Mesenchymal stem cell (in vitro differentiated cells and primary cell): ENCODE measurements around the gene EIF3J.

Experiments used
- DNase-seq: peaks from one replicate; pipeline ENCODE4 v3.0.0-alpha.2; 2013
- H2AFZ ChIP-seq: one replicate; pipeline ENCODE4 v1.6.1; 2013; ENCODE audit warnings: low read depth, mild to moderate bottlenecking, control low read depth, inconsistent platforms, low read length, moderate library complexity
- H2AK5ac ChIP-seq: 2 replicates; pipeline ENCODE4 v1.6.1; 2013; ENCODE audit warnings: low read length, moderate library complexity, mild to moderate bottlenecking, inconsistent platforms; ENCODE audit not compliant: severe bottlenecking
- H2BK120ac ChIP-seq: one replicate; pipeline ENCODE4 v1.6.1; 2013; ENCODE audit warnings: low read depth, mild to moderate bottlenecking, inconsistent platforms, low read length, moderate library complexity
- H2BK12ac ChIP-seq, 2 experiments: one replicate each; pipeline ENCODE4 v1.6.1; 2013; ENCODE audit warnings: inconsistent platforms in 2 of 2, low read length in 2 of 2, mild to moderate bottlenecking in 2 of 2, moderate library complexity in 2 of 2, control low read depth in 1 of 2
- H2BK15ac ChIP-seq: one replicate; pipeline ENCODE4 v1.6.1; 2013; ENCODE audit warnings: mild to moderate bottlenecking, low read depth, inconsistent platforms; ENCODE audit not compliant: poor library complexity, severe bottlenecking
- H2BK5ac ChIP-seq: 2 replicates; pipeline ENCODE4 v1.6.1; 2013; ENCODE audit warnings: low read depth, mild to moderate bottlenecking, low read length, control low read depth, inconsistent platforms; ENCODE audit not compliant: poor library complexity, severe bottlenecking
- H3K14ac ChIP-seq, 2 experiments: one replicate each; pipeline ENCODE4 v1.6.1; 2013; ENCODE audit warnings: inconsistent platforms in 2 of 2, low read length in 2 of 2, control low read depth in 1 of 2, mild to moderate bottlenecking in 1 of 2, moderate library complexity in 1 of 2
- H3K18ac ChIP-seq, 2 experiments: one replicate each; pipeline ENCODE4 v1.6.1; 2013; ENCODE audit warnings: inconsistent platforms in 2 of 2, low read length in 2 of 2, control low read depth in 1 of 2, low read depth in 1 of 2, mild to moderate bottlenecking in 1 of 2
- H3K23ac ChIP-seq, 2 experiments: one replicate each; pipeline ENCODE4 v1.6.1; 2013; ENCODE audit warnings: inconsistent platforms in 2 of 2, low read length in 2 of 2, mild to moderate bottlenecking in 2 of 2, moderate library complexity in 2 of 2, control low read depth in 1 of 2
- H3K27ac ChIP-seq: 2 replicates; pipeline ENCODE4 v1.5.1; 2013; ENCODE audit warnings: mild to moderate bottlenecking, moderate library complexity, low read length, control low read depth, inconsistent platforms; ENCODE audit not compliant: poor library complexity, severe bottlenecking
- H3K27me3 ChIP-seq, 2 experiments: 2 replicates each; pipeline versions ENCODE4 v1.6.1 to v1.7.0; 2013; ENCODE audit warnings: low read length in 2 of 2, mild to moderate bottlenecking in 2 of 2, moderate library complexity in 2 of 2, control low read depth in 1 of 2, inconsistent platforms in 1 of 2; ENCODE audit not compliant: control insufficient read depth in 1 of 2, insufficient read depth in 1 of 2
- H3K36me3 ChIP-seq, 2 experiments: 2 replicates each; pipeline versions ENCODE4 v1.6.1 to v1.7.0; 2013; ENCODE audit warnings: low read length in 2 of 2, control low read depth in 1 of 2, inconsistent platforms in 1 of 2, low read depth in 1 of 2, mild to moderate bottlenecking in 1 of 2; ENCODE audit not compliant: insufficient read depth in 2 of 2, control insufficient read depth in 1 of 2
- H3K4ac ChIP-seq, 2 experiments: one replicate each; pipeline ENCODE4 v1.6.1; 2013; ENCODE audit warnings: inconsistent platforms in 2 of 2, low read length in 2 of 2, mild to moderate bottlenecking in 2 of 2, moderate library complexity in 2 of 2, control low read depth in 1 of 2, low read depth in 1 of 2
- H3K4me1 ChIP-seq: 2 replicates; pipeline ENCODE4 v1.6.1; 2013; ENCODE audit warnings: low read depth, low read length, control low read depth; ENCODE audit not compliant: control insufficient read depth, insufficient read depth
- H3K4me2 ChIP-seq: 2 replicates; pipeline ENCODE4 v1.6.1; 2013; ENCODE audit warnings: low read length, mild to moderate bottlenecking, inconsistent platforms; ENCODE audit not compliant: poor library complexity, severe bottlenecking
- H3K4me3 ChIP-seq, 2 experiments: 2 replicates each; pipeline versions ENCODE4 v1.5.1 to v1.7.0; 2013; ENCODE audit warnings: low read length in 2 of 2, mild to moderate bottlenecking in 2 of 2, control low read depth in 1 of 2, low read depth in 1 of 2; ENCODE audit not compliant: insufficient read depth in 1 of 2
- H3K79me1 ChIP-seq: replicated peaks from 2 replicates; pipeline ENCODE4 v1.6.1; 2013; ENCODE audit warnings: mild to moderate bottlenecking, control low read depth, low read length, inconsistent platforms; ENCODE audit not compliant: poor library complexity, severe bottlenecking
- H3K9ac ChIP-seq: 2 replicates; pipeline ENCODE4 v1.7.0; 2013; ENCODE audit warnings: mild to moderate bottlenecking, low read length, moderate library complexity
- H3K9me3 ChIP-seq: 2 replicates; pipeline ENCODE4 v1.7.0; 2013; ENCODE audit warnings: mild to moderate bottlenecking, low read length; ENCODE audit not compliant: control insufficient read depth
- H4K8ac ChIP-seq: one replicate; pipeline ENCODE4 v1.6.1; 2013; ENCODE audit warnings: inconsistent platforms, mild to moderate bottlenecking, low read length, moderate library complexity
- H4K91ac ChIP-seq: one replicate; pipeline ENCODE4 v1.6.1; 2013; ENCODE audit warnings: mild to moderate bottlenecking, low read length, inconsistent platforms
- WGBS: methylation state at CpG from one replicate; pipeline ENCODE4 v1.1.7; 2013; ENCODE audit warnings: mixed read lengths; 5-methylcytosine and 5-hydroxymethylcytosine counted together

Gene EIF3J

GRCh38 chr15:44535092-44535491 is 1.9 kb upstream of the EIF3J start:
- Histone ChIP-seq H3K18ac (no peak overlapping the region), H2BK5ac (no peak overlapping the region), H4K8ac (no peak overlapping the region), H2AFZ (no peak overlapping the region), H3K36me3 (peaks cover 8 to 32% of the 10 kb centered on the region in 2 experiments), H3K27me3 (no peaks in the 10 kb centered on the region), H3K79me1 (peaks cover 10% of the 10 kb centered on the region), H3K9ac (peak overlapping the region; percentile 98), H3K4me2 (no peak overlapping the region), H3K4me3 (peak overlapping the region in 1 of 2 experiments; percentile 83), H2BK120ac (no peak overlapping the region), H4K91ac (no peak overlapping the region), H3K4me1 (peaks cover 8% of the 10 kb centered on the region), H3K9me3 (no peaks in the 10 kb centered on the region), H2AK5ac (no peak overlapping the region), H2BK12ac (no peak overlapping the region), H3K14ac (no peak overlapping the region), H2BK15ac (no peak overlapping the region), H3K23ac (no peak overlapping the region), H3K4ac (no peak overlapping the region), H3K27ac (no peak overlapping the region)
- DNase-seq, result no peak
- 98% methylated on average over 7 of the region's 8 CpGs for WGBS

- Histone ChIP-seq H2BK15ac (peak overlapping the region; percentile 92), H2AK5ac (peak overlapping the region; percentile 26), H3K9me3 (no peaks in the 10 kb centered on the region), H3K18ac (peak overlapping the region; percentile 81 to 92), H3K27ac (peak overlapping the region; percentile 97), H3K4me2 (peak overlapping the region; percentile 78), H3K36me3 (peaks cover 12 to 35% of the 10 kb centered on the region in 2 experiments), H2AFZ (no peak overlapping the region), H3K14ac (no peak overlapping the region), H2BK120ac (no peak overlapping the region), H3K4me1 (peaks cover 11% of the 10 kb centered on the region), H3K4me3 (peak overlapping the region; percentile 51 to 83), H2BK12ac (peak overlapping the region in 1 of 2 experiments; percentile 7), H3K4ac (peak overlapping the region; percentile 20 to 62), H3K9ac (peak overlapping the region; percentile 98), H4K91ac (peak overlapping the region; percentile 53), H4K8ac (peak overlapping the region; percentile 61), H3K79me1 (peaks cover 10% of the 10 kb centered on the region), H3K27me3 (no peaks in the 10 kb centered on the region), H2BK5ac (peak overlapping the region; percentile 78), H3K23ac (no peak overlapping the region)
- no peak for DNase-seq
- WGBS, result 70% methylated on average over 36 of the region's 36 CpGs
These were observed 1.2 kb upstream of the EIF3J start for GRCh38 chr15:44535523-44536301.

GRCh38 chr15:44536302-44536961 is 515 bp upstream of the EIF3J start:
- peak overlapping the region; percentile 78 for H2BK5ac ChIP-seq
- H2BK12ac ChIP-seq, result no peak overlapping the region
- DNase-seq, result peak; percentile 92
- H3K14ac ChIP-seq, result no peak overlapping the region
- H3K79me1 ChIP-seq, result peaks cover 10% of the 10 kb centered on the region
- H3K4me2 ChIP-seq, result peak overlapping the region; percentile 78
- peak overlapping the region in 1 of 2 experiments; percentile 57 for H3K23ac ChIP-seq
- no peak overlapping the region for H2AK5ac ChIP-seq
- peak overlapping the region; percentile 33 for H2AFZ ChIP-seq
- H3K4me1 ChIP-seq, result peaks cover 11% of the 10 kb centered on the region
- peak overlapping the region; percentile 81 to 92 for H3K18ac ChIP-seq
- no peaks in the 10 kb centered on the region for H3K9me3 ChIP-seq
- H4K8ac ChIP-seq, result peak overlapping the region; percentile 78
- no peaks in the 10 kb centered on the region for H3K27me3 ChIP-seq
- H3K9ac ChIP-seq, result peak overlapping the region; percentile 98
- peak overlapping the region; percentile 82 for H2BK15ac ChIP-seq
- H3K36me3 ChIP-seq, result peaks cover 12 to 40% of the 10 kb centered on the region in 2 experiments
- peak overlapping the region; percentile 71 for H2BK120ac ChIP-seq
- peak overlapping the region; percentile 97 for H3K27ac ChIP-seq
- WGBS, result under 1% methylated on average over 35 of the region's 47 CpGs
- peak overlapping the region; percentile 67 to 83 for H3K4me3 ChIP-seq
- peak overlapping the region; percentile 23 for H4K91ac ChIP-seq
- peak overlapping the region; percentile 20 to 62 for H3K4ac ChIP-seq

DNA sequence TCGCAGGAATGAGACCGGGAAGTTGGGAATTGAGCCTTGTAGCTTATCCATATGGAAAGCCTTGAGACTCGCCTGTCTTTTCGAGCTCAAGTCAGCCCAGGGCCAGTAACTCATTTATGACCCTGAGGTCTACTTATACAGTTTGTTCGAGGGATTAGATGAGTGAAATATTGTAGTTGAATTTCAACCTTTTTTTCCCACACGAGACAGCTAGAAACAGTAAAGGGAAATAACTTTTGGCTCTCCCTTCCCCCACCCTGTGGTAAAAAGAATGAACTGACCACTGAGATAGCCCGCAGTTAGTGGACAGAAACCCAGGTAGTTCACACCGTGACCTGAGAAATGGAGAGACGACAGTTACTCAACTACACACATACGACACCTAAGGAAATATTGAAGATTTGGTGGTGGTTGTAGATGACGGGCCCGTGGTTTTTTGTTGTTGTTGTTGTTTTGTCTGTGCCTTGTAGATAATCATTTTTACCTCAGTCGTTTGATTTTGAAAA is 841 bp downstream of the EIF3J start:
- peaks cover 11% of the 10 kb centered on the region for H3K4me1 ChIP-seq
- peak overlapping the region; percentile 94 for H3K9ac ChIP-seq
- peak overlapping the region in 1 of 2 experiments; percentile 97 for H3K14ac ChIP-seq
- no peaks in the 10 kb centered on the region for H3K27me3 ChIP-seq
- H3K36me3 ChIP-seq, result peaks cover 8 to 40% of the 10 kb centered on the region in 2 experiments
- peak overlapping the region; percentile 69 to 93 for H3K18ac ChIP-seq
- H3K4me2 ChIP-seq, result peak overlapping the region; percentile 74
- H3K79me1 ChIP-seq, result peaks cover 5% of the 10 kb centered on the region
- no peak overlapping the region for H4K91ac ChIP-seq
- peak; percentile 79 for DNase-seq
- 0% methylated on average over 5 of the region's 13 CpGs for WGBS
- H3K4ac ChIP-seq, result peak overlapping the region; percentile 20 to 91
- H3K4me3 ChIP-seq, result peak overlapping the region; percentile 88 to 93
- H3K27ac ChIP-seq, result peak overlapping the region; percentile 69
- no peak overlapping the region for H2BK15ac ChIP-seq
- H4K8ac ChIP-seq, result no peak overlapping the region
- H2BK120ac ChIP-seq, result no peak overlapping the region
- H2BK5ac ChIP-seq, result peak overlapping the region; percentile 84
- peak overlapping the region; percentile 54 for H2AFZ ChIP-seq
- no peak overlapping the region for H2AK5ac ChIP-seq
- peak overlapping the region in 1 of 2 experiments; percentile 94 for H3K23ac ChIP-seq
- H2BK12ac ChIP-seq, result no peak overlapping the region
- no peaks in the 10 kb centered on the region for H3K9me3 ChIP-seq
